H1 (cell line): ENCODE results near the gene EID1. TPM values are rescaled to one million over a fixed set of nuclear protein-coding genes. Genes with fewer than 3 reads are reported as not detected.

Experiments
- CTCF ChIA-PET: fragments of 300-600 bp; sonication (Branson Sonifier 250); formaldehyde crosslinking; loops from one replicate; lab custom pipeline; 2021; ENCODE audit not compliant: partially characterized antibody; lab: Charles Lee
- POLR2A ChIA-PET: fragments of 300-600 bp; sonication (Branson Sonifier 250); formaldehyde crosslinking; loops from one replicate; lab custom pipeline; 2021; ENCODE audit warnings: inconsistent platforms; ENCODE audit not compliant: partially characterized antibody; lab: Charles Lee
- DNase-seq, 2 experiments: peaks; one replicate each; pipeline versions ENCODE4 v3.0.0 to v3.0.0-alpha.2; 2010 to 2022; ENCODE audit warnings: low spot score in 2 of 2, low read depth in 1 of 2, mixed read lengths in 1 of 2
- FAIRE-seq: peaks from 2 replicates; lab custom pipeline; 2011; peaks lifted over from hg19 to GRCh38; lab: Jason Lieb, UNC
- H2AFZ ChIP-seq: 2 replicates; pipeline ENCODE4 v1.8.1; 2012; ENCODE audit warnings: low read length, inconsistent platforms
- H2AK5ac ChIP-seq: 2 replicates; pipeline ENCODE4 v1.6.1; 2013; ENCODE audit warnings: low read depth, low read length
- H2BK120ac ChIP-seq: replicated peaks from 2 replicates; pipeline ENCODE3; 2013; ENCODE audit warnings: low read depth, low read length, inconsistent platforms
- H2BK12ac ChIP-seq: 2 replicates; pipeline ENCODE4 v1.6.1; 2013; ENCODE audit warnings: low read depth, low read length
- H2BK15ac ChIP-seq: 2 replicates; pipeline ENCODE4 v1.6.1; 2013; ENCODE audit warnings: low read length
- H2BK20ac ChIP-seq: 2 replicates; pipeline ENCODE4 v1.6.1; 2013; ENCODE audit warnings: low read length
- H2BK5ac ChIP-seq: 2 replicates; pipeline ENCODE4 v1.6.1; 2013; ENCODE audit warnings: low read depth, low read length
- H3K14ac ChIP-seq: 2 replicates; pipeline ENCODE4 v1.6.1; 2013; ENCODE audit warnings: inconsistent platforms; ENCODE audit not compliant: insufficient read length
- H3K18ac ChIP-seq: 2 replicates; pipeline ENCODE4 v1.6.1; 2013; ENCODE audit warnings: low read length; ENCODE audit errors: extremely low read depth
- H3K23ac ChIP-seq: 2 replicates; pipeline ENCODE4 v1.6.1; 2013; ENCODE audit warnings: inconsistent platforms; ENCODE audit not compliant: insufficient read length
- H3K23me2 ChIP-seq: 2 replicates; pipeline ENCODE4 v1.6.1; 2013; ENCODE audit warnings: low read depth, low read length
- H3K27ac ChIP-seq: 2 replicates; pipeline ENCODE4 v1.6.1; 2011; ENCODE audit warnings: low read depth, low read length, inconsistent platforms
- H3K27me3 ChIP-seq, 4 experiments: replicated peaks in 1 of 4; 1 replicate in 1 of 4; 2 replicates in 3 of 4; pipeline versions ENCODE4 v1.6.1 to v1.8.1; 2011 to 2013; ENCODE audit warnings: low read length in 3 of 4, mild to moderate bottlenecking in 3 of 4, inconsistent platforms in 2 of 4, mixed read lengths in 2 of 4, moderate library complexity in 1 of 4; ENCODE audit not compliant: control insufficient read depth in 3 of 4, insufficient read depth in 3 of 4; ENCODE audit errors: extremely low read depth in 1 of 4
- H3K36me3 ChIP-seq, 4 experiments: 2 replicates each; pipeline versions ENCODE4 v1.6.1 to v1.8.1; 2011 to 2013; ENCODE audit warnings: mild to moderate bottlenecking in 4 of 4, low read length in 3 of 4, moderate library complexity in 2 of 4, control low read depth in 1 of 4, inconsistent platforms in 1 of 4; ENCODE audit not compliant: insufficient read depth in 4 of 4, control insufficient read depth in 2 of 4
- H3K4ac ChIP-seq: replicated peaks from 2 replicates; pipeline ENCODE3; 2013; ENCODE audit warnings: low read length, low read depth, mixed read lengths, inconsistent platforms; ENCODE audit not compliant: insufficient read length
- H3K4me1 ChIP-seq, 4 experiments: replicated peaks in 1 of 4; 1 replicate in 1 of 4; 2 replicates in 3 of 4; pipeline versions ENCODE4 v1.6.1 to v1.8.1; 2011 to 2013; ENCODE audit warnings: low read length in 3 of 4, inconsistent platforms in 2 of 4, mixed read lengths in 1 of 4; ENCODE audit not compliant: insufficient read depth in 4 of 4, control insufficient read depth in 3 of 4
- H3K4me2 ChIP-seq, 2 experiments: 2 replicates each; pipeline versions ENCODE4 v1.6.1 to v1.8.1; 2011 to 2013; ENCODE audit warnings: low read depth in 2 of 2, low read length in 2 of 2, control low read depth in 1 of 2, inconsistent platforms in 1 of 2, mild to moderate bottlenecking in 1 of 2; ENCODE audit not compliant: insufficient read depth in 1 of 2
- H3K4me3 ChIP-seq, 4 experiments: fragments of 200-600, 300-600 bp in 1 of 4; sonication (generic), shearing (Covaris generic), sonication (Bioruptor Twin) in 1 of 4; 2 replicates each; pipeline versions ENCODE4 v1.5.1 to v1.8.1; 2011 to 2016; ENCODE audit warnings: low read length in 4 of 4, low read depth in 3 of 4, control low read depth in 2 of 4, inconsistent platforms in 2 of 4, mild to moderate bottlenecking in 2 of 4, mixed read lengths in 1 of 4, moderate library complexity in 1 of 4; ENCODE audit not compliant: insufficient read depth in 2 of 4; ENCODE audit errors: extremely low read depth in 1 of 4
- H3K56ac ChIP-seq: replicated peaks from 2 replicates; pipeline ENCODE3; 2013; ENCODE audit warnings: low read depth, mild to moderate bottlenecking, mixed read lengths, low read length, inconsistent platforms; ENCODE audit not compliant: insufficient read length
- H3K79me1 ChIP-seq: 2 replicates; pipeline ENCODE4 v1.6.1; 2013; ENCODE audit warnings: low read depth, low read length, control low read depth
- H3K79me2 ChIP-seq, 2 experiments: 2 replicates each; pipeline versions ENCODE4 v1.6.1 to v1.8.1; 2012 to 2013; ENCODE audit warnings: low read length in 2 of 2, mild to moderate bottlenecking in 2 of 2, inconsistent platforms in 1 of 2; ENCODE audit not compliant: insufficient read depth in 2 of 2, control insufficient read depth in 1 of 2
- H3K9ac ChIP-seq, 4 experiments: replicated peaks in 1 of 4; 1 replicate in 1 of 4; 2 replicates in 3 of 4; pipeline versions ENCODE4 v1.6.1 to v1.8.1; 2011 to 2013; ENCODE audit warnings: low read depth in 3 of 4, low read length in 3 of 4, control low read depth in 2 of 4, mild to moderate bottlenecking in 2 of 4, moderate library complexity in 2 of 4, inconsistent platforms in 1 of 4; ENCODE audit errors: extremely low read depth in 1 of 4
- H3K9me3 ChIP-seq, 2 experiments: 2 replicates each; pipeline versions ENCODE4 v1.6.1 to v1.8.1; 2012 to 2013; ENCODE audit warnings: mild to moderate bottlenecking in 2 of 2, moderate library complexity in 2 of 2, control low read depth in 1 of 2, inconsistent platforms in 1 of 2, low read depth in 1 of 2, low read length in 1 of 2, mixed read lengths in 1 of 2; ENCODE audit not compliant: insufficient read depth in 2 of 2
- H4K20me1 ChIP-seq, 2 experiments: replicated peaks in 1 of 2; 2 replicates each; pipeline versions ENCODE3 to v1.8.1; 2011 to 2013; ENCODE audit warnings: inconsistent platforms in 2 of 2, low read length in 2 of 2, mild to moderate bottlenecking in 1 of 2; ENCODE audit not compliant: insufficient read depth in 2 of 2, control insufficient read depth in 1 of 2
- H4K5ac ChIP-seq: 2 replicates; pipeline ENCODE4 v1.6.1; 2013; ENCODE audit warnings: low read length, low read depth, mixed read lengths, inconsistent platforms; ENCODE audit not compliant: insufficient read length
- H4K8ac ChIP-seq: 2 replicates; pipeline ENCODE4 v1.8.0; 2013; ENCODE audit warnings: mild to moderate bottlenecking, moderate library complexity, low read length, inconsistent platforms; ENCODE audit not compliant: insufficient read depth; ENCODE audit errors: extremely low read depth
- H4K91ac ChIP-seq: replicated peaks from 2 replicates; pipeline ENCODE3; 2013; ENCODE audit warnings: low read length, mixed read lengths, inconsistent platforms; ENCODE audit not compliant: insufficient read length
- BACH1 ChIP-seq: IDR thresholded peaks from 2 replicates; pipeline ENCODE4 v1.6.1; 2012; ENCODE audit warnings: low read length, improper control_type of control experiment
- RXRA ChIP-seq: IDR thresholded peaks from 2 replicates; pipeline ENCODE4 v1.6.1; 2011; ENCODE audit warnings: low read depth, mild to moderate bottlenecking, low read length, moderate library complexity; ENCODE audit not compliant: insufficient read depth
- SIN3A ChIP-seq, 2 experiments: IDR thresholded peaks in 1 of 2; conservative IDR thresholded peaks in 1 of 2; 2 replicates each; pipeline ENCODE4 v1.6.1; 2011 to 2012; ENCODE audit warnings: low read length in 2 of 2, improper control_type of control experiment in 1 of 2, low read depth in 1 of 2, mild to moderate bottlenecking in 1 of 2
- SIRT6 ChIP-seq: IDR thresholded peaks from one replicate; pipeline ENCODE4 v1.7.1; 2012; ENCODE audit warnings: low read length, inconsistent platforms
- SP4 ChIP-seq: IDR thresholded peaks from 2 replicates; pipeline ENCODE4 v1.6.1; 2012; ENCODE audit warnings: low read length, inconsistent platforms
- TAF7 ChIP-seq: optimal IDR thresholded peaks from 2 replicates; pipeline ENCODE3; 2011; ENCODE audit warnings: low read depth, mild to moderate bottlenecking, inconsistent platforms, low read length, moderate library complexity, borderline replicate concordance
- TBP ChIP-seq: IDR thresholded peaks from 2 replicates; pipeline ENCODE4 v1.6.1; 2011; ENCODE audit warnings: low read depth, low read length, improper control_type of control experiment
- WGBS, 2 experiments: shearing (Covaris generic) in 1 of 2; methylation state at CpG; one replicate each; pipeline versions ENCODE4 v1.1.6 to v1.1.7; 2013 to 2015; ENCODE audit warnings: low lambda C conversion rate in 2 of 2, mixed read lengths in 2 of 2, inconsistent platforms in 1 of 2, low coverage in 1 of 2, missing lambda C conversion rate in 1 of 2; ENCODE audit not compliant: insufficient replicate concordance in 2 of 2, insufficient coverage in 1 of 2, insufficient read length in 1 of 2; ENCODE audit errors: extremely low coverage in 1 of 2, missing lambda C conversion rate in 1 of 2; 5-methylcytosine and 5-hydroxymethylcytosine counted together
- polyA plus RNA-seq, 7 experiments: library from polyadenylated mRNA; depleted of rRNA in 3 of 7; stranded (reverse) in 5 of 7; unstranded in 2 of 7; fragments of >200 nt in 5 of 7; fragments of 200-250 nt in 2 of 7; gene quantifications; 1 replicate in 5 of 7; 2 replicates in 1 of 7; 4 replicates in 1 of 7; pipeline versions ENCODE4 v1.2.1 to v1.2.3, GENCODE V29; 2011 to 2013; ENCODE audit warnings: missing spikeins in 2 of 7, mixed read lengths in 2 of 7
- total RNA-seq: library from RNA; stranded (reverse); fragmentation: NEBNext Ultra II Directional; extraction: Animal tissue kit (Norgen Biotek cat#: 25700); gene quantifications from 2 replicates; pipeline ENCODE4 v1.2.1, GENCODE V29; 2021

EID1 gene
- total and polyA plus RNA-seq, 2 of the 8 experiments (the other 6 are each of a cell fraction or from before 2014, with no cell fraction given): 101 to 110 TPM

DNA sequence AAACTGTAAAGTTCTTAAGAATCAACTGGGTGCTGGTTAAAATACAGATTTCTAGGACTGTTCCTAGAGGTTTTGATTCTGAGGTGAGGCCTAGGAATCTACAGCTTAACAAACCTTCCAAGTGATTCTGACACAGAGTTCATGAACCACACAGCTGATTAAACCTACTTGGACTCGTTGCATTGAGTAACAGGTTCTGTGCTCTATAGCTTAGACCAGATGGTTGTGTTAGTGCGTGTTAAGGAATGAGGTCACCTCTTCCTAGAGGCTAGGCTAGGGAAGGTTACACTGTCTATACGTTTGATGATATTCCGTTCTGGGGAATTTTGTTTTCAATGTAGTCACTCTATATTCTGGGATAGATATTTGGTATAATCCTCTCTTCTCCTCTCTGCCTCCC, 21.9 kb downstream of the EID1 start:
- Histone ChIP-seq H3K56ac (no peak overlapping the region), H2BK15ac (no peak overlapping the region), H3K36me3 (no peaks in the 10 kb centered on the region), H3K27me3 (no peaks in the 10 kb centered on the region), H2BK20ac (no peak overlapping the region), H3K9me3 (no peaks in the 10 kb centered on the region), H3K9ac (no peak overlapping the region), H3K4ac (no peak overlapping the region), H2AK5ac (no peak overlapping the region), H3K23me2 (no peaks in the 10 kb centered on the region), H3K23ac (no peak overlapping the region), H4K8ac (no peak overlapping the region), H4K5ac (no peak overlapping the region), H3K14ac (no peak overlapping the region), H3K4me3 (no peak overlapping the region), H3K4me1 (peaks cover 2 to 6% (median 3%) of the 10 kb centered on the region in 4 experiments; a peak in 3 of 7 replicates), H3K27ac (no peak overlapping the region), H3K79me2 (no peaks in the 10 kb centered on the region), H4K20me1 (no peaks in the 10 kb centered on the region), H2AFZ (no peak overlapping the region), H3K4me2 (no peak overlapping the region), H4K91ac (no peak overlapping the region), H2BK120ac (no peak overlapping the region), H3K18ac (no peak overlapping the region), H3K79me1 (no peaks in the 10 kb centered on the region), H2BK5ac (no peak overlapping the region), H2BK12ac (no peak overlapping the region)
- 90% methylated on average over 4 of the region's 4 CpGs; no CpG with 5 or more reads in 1 of the 2 experiments for WGBS, 2 experiments
- ChIA-PET CTCF (interaction anchor here (1.1 to 1.9 kb wide), 3 partner anchors 10 to 76 kb away, joined by 3 to 4 read pairs (median 3); no protein-coding TSS in a partner anchor), POLR2A (interaction anchor here (0.6 to 0.7 kb wide), 2 partner anchors 225 to 496 kb away, joined by 3 read pairs; no protein-coding TSS in a partner anchor)
- FAIRE-seq: no peak
- no peak for DNase-seq
- no peak for TF ChIP-seq TAF7
- no peak for TF ChIP-seq BACH1
- no peak for TF ChIP-seq SIN3A (conservative IDR thresholded peaks at IDR 0.05 in 1 of 2, IDR thresholded peaks at IDR 0.05 in 1 of 2; ENCODE audit: low read depth in 1 of 2, low read length in 2 of 2)
- no peak for TF ChIP-seq SIRT6
- TF ChIP-seq SP4: no peak
- TF ChIP-seq TBP: no peak
- TF ChIP-seq RXRA: no peak
